ENCODE measurements around the gene COX7A2L. TPM values are rescaled to one million over a fixed set of nuclear protein-coding genes. Genes with fewer than 3 reads are reported as not detected.

COX7A2L gene
- total RNA-seq, 6 donors from 2014 or later, result 57.0 to 123 (median 85.7) TPM

DNA sequence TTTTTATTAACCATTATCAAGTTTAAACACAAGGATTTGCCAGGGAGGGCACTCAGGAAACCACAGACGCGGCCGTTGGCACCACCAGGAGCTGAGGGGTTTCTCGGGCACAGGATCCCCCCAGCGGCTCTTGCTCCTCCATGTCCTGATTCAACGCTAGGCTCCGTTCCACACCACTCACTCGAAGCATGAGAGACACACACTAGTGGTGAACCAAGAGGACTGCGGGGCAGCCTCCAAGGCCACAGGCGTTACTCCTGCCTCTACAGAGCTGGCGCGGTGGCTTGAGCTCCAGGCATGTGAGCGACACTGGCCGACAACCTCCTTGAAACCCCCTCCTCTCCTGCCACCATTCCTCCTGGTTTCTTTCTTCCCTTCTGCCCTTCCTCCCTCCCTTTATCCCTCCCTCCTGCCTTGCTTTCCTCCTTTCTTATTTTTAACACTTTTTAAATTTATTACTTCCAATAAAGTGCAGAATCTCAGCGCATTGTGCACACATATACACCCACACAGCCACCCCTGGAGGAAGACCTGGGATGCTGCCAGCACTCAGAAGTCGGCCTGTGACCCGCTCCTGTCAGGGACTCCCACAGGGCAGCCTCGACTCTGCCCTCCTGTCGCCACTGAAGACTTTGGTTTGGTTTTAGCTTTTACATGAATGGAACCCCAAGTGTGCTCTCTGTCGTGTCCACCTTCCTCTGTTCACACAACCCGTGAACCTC is 21.7 kb downstream of the COX7A2L start:
- DNase-seq, result peak in 1 of 2 donors; percentile 38
- H3K4me1 ChIP-seq, result peaks cover 4 to 14% (median 8%) of the 10 kb centered on the region in 4 donors
- no peak for ATAC-seq (ENCODE audit: low FRiP score in 2 of 2)
- H3K4me3 ChIP-seq, result no peak overlapping the region
- TF ChIP-seq, protein P1, sequence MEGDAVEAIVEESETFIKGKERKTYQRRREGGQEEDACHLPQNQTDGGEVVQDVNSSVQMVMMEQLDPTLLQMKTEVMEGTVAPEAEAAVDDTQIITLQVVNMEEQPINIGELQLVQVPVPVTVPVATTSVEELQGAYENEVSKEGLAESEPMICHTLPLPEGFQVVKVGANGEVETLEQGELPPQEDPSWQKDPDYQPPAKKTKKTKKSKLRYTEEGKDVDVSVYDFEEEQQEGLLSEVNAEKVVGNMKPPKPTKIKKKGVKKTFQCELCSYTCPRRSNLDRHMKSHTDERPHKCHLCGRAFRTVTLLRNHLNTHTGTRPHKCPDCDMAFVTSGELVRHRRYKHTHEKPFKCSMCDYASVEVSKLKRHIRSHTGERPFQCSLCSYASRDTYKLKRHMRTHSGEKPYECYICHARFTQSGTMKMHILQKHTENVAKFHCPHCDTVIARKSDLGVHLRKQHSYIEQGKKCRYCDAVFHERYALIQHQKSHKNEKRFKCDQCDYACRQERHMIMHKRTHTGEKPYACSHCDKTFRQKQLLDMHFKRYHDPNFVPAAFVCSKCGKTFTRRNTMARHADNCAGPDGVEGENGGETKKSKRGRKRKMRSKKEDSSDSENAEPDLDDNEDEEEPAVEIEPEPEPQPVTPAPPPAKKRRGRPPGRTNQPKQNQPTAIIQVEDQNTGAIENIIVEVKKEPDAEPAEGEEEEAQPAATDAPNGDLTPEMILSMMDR (IDR thresholded peaks at IDR 0.05), result no peak
- no peak for TF ChIP-seq POLR2AphosphoS5 (IDR thresholded peaks at IDR 0.05)
- no peak for TF ChIP-seq POLR2A (IDR thresholded peaks at IDR 0.05)
- no peak for TF ChIP-seq EP300 (IDR thresholded peaks at IDR 0.05)
- 83 to 90% methylated on average over 21 of the region's 21 CpGs for WGBS, 2 donors
- H3K27me3 ChIP-seq, result no peaks in the 10 kb centered on the region
- H3K27ac ChIP-seq, result no peak overlapping the region
- H3K9me3 ChIP-seq, result no peaks in the 10 kb centered on the region
- H3K36me3 ChIP-seq, result peaks cover 0 to 49% (median 5%) of the 10 kb centered on the region in 4 donors

DNA sequence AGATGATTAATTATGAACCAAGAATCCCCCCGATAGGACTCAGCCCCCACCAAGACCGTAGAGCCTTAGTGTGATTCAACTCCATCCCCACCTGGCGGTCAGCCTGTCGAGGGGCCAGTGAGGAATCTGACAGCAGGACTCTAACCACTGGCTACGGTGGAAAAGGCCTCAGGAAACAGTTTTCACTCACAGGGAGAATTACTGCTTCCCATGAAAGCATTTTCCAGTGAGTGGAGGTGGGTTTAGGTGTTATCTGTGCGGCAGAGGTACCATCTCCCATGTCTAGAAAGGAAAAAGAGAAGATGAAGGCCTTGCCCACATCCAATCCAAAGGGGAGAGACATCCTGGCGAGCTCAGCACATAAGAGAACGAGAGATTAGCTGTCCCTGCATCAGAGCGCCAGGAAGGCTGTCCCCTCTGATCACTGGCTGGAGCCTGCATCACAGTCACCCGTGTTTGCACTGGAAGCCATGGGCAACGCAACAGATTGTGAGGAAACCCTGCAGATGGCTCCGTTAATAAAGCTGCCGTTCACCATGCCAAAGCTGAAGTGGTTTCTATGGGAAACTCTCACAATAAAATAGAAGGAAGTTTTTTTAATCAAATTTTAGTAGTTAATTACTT is 22.3 kb downstream of the COX7A2L start:
- peaks cover 4 to 14% (median 8%) of the 10 kb centered on the region in 4 donors for H3K4me1 ChIP-seq
- TF ChIP-seq POLR2A (IDR thresholded peaks at IDR 0.05) (no peak), POLR2AphosphoS5 (IDR thresholded peaks at IDR 0.05) (no peak), EP300 (IDR thresholded peaks at IDR 0.05) (no peak)
- TF ChIP-seq, protein P1 (IDR thresholded peaks at IDR 0.05), result no peak
- H3K27ac ChIP-seq, result no peak overlapping the region
- no peaks in the 10 kb centered on the region for H3K9me3 ChIP-seq
- DNase-seq, result no peak
- 88 to 95% methylated on average over 11 to 13 of the region's 13 CpGs for WGBS, 2 donors
- H3K4me3 ChIP-seq, result no peak overlapping the region
- H3K36me3 ChIP-seq, result peaks cover 0 to 53% (median 5%) of the 10 kb centered on the region in 4 donors
- no peak for ATAC-seq (ENCODE audit: low FRiP score in 2 of 2)
- H3K27me3 ChIP-seq, result no peaks in the 10 kb centered on the region

GRCh38 chr2:42337846-42338566 is 23.0 kb downstream of the COX7A2L start:
- Histone ChIP-seq H3K4me1 (peaks cover 3 to 11% (median 7%) of the 10 kb centered on the region in 4 donors), H3K27ac (no peak overlapping the region), H3K9me3 (no peaks in the 10 kb centered on the region), H3K27me3 (no peaks in the 10 kb centered on the region), H3K4me3 (no peak overlapping the region), H3K36me3 (peaks cover 0 to 60% (median 5%) of the 10 kb centered on the region in 4 donors)
- TF ChIP-seq, protein P1 (IDR thresholded peaks at IDR 0.05), result no peak
- TF ChIP-seq EP300 (IDR thresholded peaks at IDR 0.05) (no peak), POLR2A (IDR thresholded peaks at IDR 0.05) (no peak), POLR2AphosphoS5 (IDR thresholded peaks at IDR 0.05) (no peak)
- 96 to 97% methylated on average over 19 to 28 of the region's 28 CpGs for WGBS, 2 donors
- ATAC-seq (ENCODE audit: low FRiP score in 2 of 2) (no peak), DNase-seq (peak in 1 of 2 donors; percentile 58)

- no peak for ATAC-seq (ENCODE audit: low FRiP score in 2 of 2)
- TF ChIP-seq EP300 (IDR thresholded peaks at IDR 0.05) (no peak), POLR2AphosphoS5 (IDR thresholded peaks at IDR 0.05) (no peak), POLR2A (IDR thresholded peaks at IDR 0.05) (no peak)
- TF ChIP-seq, protein P1 (IDR thresholded peaks at IDR 0.05), result no peak
Measured at GRCh38 chr2:42337356-42337820, 23.6 kb downstream of the COX7A2L start.

More at GRCh38 chr2:42337356-42337820, 23.6 kb downstream of the COX7A2L start:
- Histone ChIP-seq H3K36me3 (peaks cover 0 to 66% (median 8%) of the 10 kb centered on the region in 4 donors), H3K4me1 (peaks cover 0 to 5% (median 2%) of the 10 kb centered on the region in 4 donors), H3K9me3 (no peaks in the 10 kb centered on the region), H3K27me3 (no peaks in the 10 kb centered on the region), H3K27ac (no peak overlapping the region), H3K4me3 (no peak overlapping the region)
- no peak for DNase-seq
- WGBS, 2 donors, result 88 to 97% methylated on average over 5 of the region's 5 CpGs
